Upper lobe of left lung (tissue), 4 donors: ENCODE measurements around the gene CRYZL1.

Source experiments
- POLR2AphosphoS5 ChIP-seq, 2 donors: sonication (generic); formaldehyde crosslinking; IDR thresholded peaks; one replicate each; pipeline ENCODE4 v1.5.1; 2017; ENCODE audit warnings: antibody characterized with exemption in 2 of 2
- TF ChIP-seq, protein P1 (sequence below), 6 experiments: fragments of 450-650 bp in 4 of 6; fragments of 200-600 bp in 2 of 6; sonication (generic) in 2 of 6; IDR thresholded peaks; one replicate each; pipeline ENCODE4 v1.5.1; 2016 to 2019; ENCODE audit warnings: antibody characterized with exemption in 6 of 6

DNA sequence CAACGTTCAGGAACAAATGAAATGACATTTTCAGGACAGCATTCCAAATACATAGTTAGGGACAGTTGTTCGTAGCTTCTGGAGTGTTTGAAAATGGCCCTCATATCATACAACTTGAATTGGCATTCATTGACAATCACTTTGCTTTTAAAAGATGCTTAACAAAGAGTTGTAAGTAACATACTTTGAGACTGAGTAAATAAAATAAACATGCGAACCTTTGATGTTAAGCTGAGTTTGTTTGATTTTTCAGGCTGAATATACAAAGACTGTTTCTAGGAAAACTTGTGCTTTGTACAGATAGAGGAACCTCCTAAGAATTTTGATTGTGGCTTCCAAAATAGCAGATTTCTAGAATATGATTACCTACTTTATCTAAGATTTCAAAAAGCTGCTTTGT, 46.1 kb upstream of the CRYZL1 start:
- TF ChIP-seq POLR2AphosphoS5 (IDR thresholded peaks at IDR 0.05), result no peak
- TF ChIP-seq, protein P1, sequence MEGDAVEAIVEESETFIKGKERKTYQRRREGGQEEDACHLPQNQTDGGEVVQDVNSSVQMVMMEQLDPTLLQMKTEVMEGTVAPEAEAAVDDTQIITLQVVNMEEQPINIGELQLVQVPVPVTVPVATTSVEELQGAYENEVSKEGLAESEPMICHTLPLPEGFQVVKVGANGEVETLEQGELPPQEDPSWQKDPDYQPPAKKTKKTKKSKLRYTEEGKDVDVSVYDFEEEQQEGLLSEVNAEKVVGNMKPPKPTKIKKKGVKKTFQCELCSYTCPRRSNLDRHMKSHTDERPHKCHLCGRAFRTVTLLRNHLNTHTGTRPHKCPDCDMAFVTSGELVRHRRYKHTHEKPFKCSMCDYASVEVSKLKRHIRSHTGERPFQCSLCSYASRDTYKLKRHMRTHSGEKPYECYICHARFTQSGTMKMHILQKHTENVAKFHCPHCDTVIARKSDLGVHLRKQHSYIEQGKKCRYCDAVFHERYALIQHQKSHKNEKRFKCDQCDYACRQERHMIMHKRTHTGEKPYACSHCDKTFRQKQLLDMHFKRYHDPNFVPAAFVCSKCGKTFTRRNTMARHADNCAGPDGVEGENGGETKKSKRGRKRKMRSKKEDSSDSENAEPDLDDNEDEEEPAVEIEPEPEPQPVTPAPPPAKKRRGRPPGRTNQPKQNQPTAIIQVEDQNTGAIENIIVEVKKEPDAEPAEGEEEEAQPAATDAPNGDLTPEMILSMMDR (IDR thresholded peaks at IDR 0.05), result no peak
